CD4-positive, alpha-beta T cell treated with Interleukin-4 for 4 hours (primary cell): ENCODE measurements around the gene ZFHX3.
"Not testable (repeated sequence)": the region's sequence is repeated elsewhere in the genome, so short reads cannot be mapped to it uniquely, and the experiment has no call there.

Experiments used
- DNase-seq: peaks from one replicate; pipeline ENCODE4 v3.0.0-alpha.2; 2020

Gene ZFHX3

DNA sequence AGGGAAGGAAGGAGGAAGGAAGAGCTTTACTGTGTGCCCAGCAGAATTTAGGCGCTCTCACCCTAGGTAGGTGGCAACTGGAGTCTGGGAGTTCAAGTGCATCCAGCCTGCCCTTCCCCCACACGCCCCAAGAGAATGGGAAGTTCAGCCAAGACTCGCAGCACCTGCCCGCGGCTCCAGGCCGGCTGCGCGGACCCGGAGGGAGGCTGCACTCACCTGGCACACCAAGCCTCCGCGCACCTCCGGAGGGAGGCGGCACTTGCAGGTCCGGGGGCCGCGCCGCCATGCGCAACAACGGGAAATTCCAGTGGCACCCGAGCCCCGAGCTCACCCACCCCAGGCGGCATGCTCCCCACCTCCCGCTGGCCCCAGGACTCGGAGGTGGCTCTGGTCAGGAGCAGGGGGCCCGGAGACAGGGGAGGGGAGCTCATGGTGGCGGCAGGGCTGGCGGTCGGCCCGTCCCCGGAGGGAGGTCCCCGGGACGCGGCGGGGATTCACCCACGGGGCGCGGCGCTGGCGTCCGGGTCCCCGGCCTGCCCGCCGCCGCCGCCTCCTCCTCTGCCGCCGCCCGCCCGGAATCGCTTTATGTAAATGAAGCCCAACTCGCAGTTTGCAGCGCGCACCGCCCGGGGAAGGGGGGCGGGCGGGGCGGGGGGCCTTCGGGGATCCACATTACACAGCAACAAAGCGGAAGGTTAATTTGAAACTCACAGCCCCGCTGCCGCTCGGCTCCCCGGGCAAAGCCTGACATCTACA is at the start of gene ZFHX3:
Gene ZFHX3, minus strand, starts transcription at position 593 of the 756 bp plus-strand sequence. CDS start 87,983 bp downstream, outside the sequence.
- DNase-seq, result no peak

- DNase-seq, result no peak
Observed at GRCh38 chr16:73096510-73096909, 48.6 kb upstream of the ZFHX3 start.

DNA sequence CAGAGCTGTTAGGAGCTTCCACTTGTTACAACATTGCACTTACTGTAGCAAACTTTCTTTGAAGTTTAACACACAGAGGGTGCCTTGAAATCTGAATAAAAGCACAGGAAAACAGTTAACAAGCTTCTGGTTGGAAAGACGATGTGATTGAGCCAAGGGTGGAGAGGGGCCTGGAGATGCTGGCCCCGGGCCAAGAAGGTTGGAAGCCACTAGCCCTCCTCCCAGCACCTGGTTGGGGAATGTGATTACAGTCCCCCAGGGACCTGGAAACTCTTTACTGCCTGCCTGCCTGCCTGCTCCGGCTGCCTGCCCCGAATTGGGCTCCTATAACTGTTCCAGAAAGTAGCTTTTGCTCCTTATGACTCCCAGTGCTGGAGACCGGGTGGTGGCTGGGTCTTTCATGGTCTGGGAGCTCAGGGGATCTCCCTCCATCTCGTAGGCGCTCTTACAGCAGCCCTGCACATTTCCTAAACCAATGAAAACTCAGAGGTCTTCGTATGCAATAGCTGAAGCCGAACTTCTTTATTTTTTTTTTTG is 48.0 kb upstream of the ZFHX3 start:
- DNase-seq, result no peak

GRCh38 chr16:73095142-73095820 is 47.4 kb upstream of the ZFHX3 start:
- DNase-seq, result no peak

DNA sequence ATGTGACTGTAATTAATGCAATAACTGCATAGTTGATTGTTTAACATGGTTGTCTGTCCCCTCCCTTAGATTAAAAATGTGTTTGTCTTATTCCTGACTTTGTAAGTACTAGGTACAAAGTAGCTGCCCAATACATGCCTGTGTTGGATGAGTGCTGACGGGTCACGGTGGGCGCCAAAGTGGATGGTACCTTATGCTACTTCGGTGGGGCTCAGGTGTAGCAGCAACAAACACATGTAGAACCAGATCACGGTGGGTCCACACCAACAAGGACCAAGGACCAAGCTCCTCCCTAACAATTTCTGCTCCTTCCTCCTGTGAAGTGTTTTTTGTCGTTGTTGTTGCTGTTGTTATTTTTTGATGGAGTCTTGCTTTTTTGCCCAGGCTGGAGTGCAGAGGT is 46.4 kb upstream of the ZFHX3 start:
- no peak for DNase-seq

DNA sequence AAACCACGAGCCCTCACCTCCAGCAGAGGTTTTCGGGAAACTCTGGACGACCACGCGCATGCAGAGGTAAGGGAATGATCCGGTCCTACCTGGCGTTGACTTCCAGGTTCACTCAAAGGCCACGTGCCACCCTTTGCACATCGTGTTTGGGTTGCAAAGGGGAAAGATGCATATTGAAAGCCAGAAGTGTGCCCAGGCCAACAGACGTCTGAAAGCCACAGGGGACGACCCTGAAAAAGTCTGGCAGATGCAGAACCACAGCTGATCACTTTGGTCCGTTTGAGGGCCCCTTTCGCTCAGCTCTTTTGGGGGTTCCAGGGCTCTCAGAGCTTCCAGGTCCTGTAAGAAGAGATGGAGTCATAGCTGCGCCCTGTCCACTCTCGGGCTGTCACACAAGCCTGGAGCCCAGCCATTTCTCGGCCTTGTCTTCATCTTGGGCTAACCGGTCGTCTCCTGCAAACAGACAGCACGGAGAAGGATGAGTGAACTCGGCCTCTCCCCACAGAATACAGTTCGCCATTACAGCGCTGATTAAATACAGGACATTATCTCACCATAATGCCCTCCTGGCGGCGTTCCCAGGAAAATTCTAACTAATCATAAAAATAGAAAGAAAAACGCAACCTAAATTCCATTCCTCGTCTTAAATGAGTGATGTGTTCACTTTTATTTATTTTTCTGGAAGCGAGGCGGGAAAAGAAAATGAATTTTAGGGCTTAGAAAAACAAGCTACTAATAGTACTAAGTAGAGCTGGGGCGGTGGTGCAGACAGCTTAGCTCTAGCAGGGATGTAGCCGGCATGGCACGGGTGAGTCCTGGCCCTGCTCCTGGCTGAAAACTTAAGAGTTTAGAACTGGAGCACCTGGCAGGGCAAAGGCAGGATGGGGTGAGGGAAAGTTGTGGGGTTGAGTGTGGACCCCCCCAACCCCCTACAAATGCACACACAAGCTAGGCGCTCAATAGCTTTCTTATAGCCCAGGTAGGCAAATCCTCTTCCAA is 45.5 kb upstream of the ZFHX3 start:
- DNase-seq, result no peak

GRCh38 chr16:73092236-73092781 is 44.4 kb upstream of the ZFHX3 start:
- DNase-seq, result no peak

- no peak for DNase-seq
Observed at GRCh38 chr16:73091174-73091573, 43.2 kb upstream of the ZFHX3 start.

- DNase-seq, result no peak
Observed at GRCh38 chr16:73089420-73089819, 41.5 kb upstream of the ZFHX3 start.

DNA sequence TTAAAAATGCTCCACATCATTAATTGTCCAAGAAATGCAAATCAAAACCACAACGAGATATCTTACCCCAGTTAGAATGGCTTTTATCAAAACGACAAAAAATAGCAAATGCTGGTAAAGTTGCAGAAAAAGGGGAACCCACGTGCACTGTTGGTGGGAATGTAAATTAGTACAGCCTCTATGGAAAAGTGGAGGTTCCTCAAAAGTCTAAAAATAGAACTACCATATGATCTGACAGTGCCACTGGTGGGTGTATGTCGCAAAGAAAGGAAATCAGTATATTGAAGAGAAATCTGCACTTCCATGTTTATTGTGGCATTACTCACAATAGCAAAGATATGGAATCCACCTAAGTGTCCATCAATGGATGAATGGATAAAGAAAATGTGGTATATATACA is 38.2 kb upstream of the ZFHX3 start:
- peak; percentile 9 for DNase-seq

GRCh38 chr16:73083271-73083670 is 35.3 kb upstream of the ZFHX3 start:
- no peak for DNase-seq

DNA sequence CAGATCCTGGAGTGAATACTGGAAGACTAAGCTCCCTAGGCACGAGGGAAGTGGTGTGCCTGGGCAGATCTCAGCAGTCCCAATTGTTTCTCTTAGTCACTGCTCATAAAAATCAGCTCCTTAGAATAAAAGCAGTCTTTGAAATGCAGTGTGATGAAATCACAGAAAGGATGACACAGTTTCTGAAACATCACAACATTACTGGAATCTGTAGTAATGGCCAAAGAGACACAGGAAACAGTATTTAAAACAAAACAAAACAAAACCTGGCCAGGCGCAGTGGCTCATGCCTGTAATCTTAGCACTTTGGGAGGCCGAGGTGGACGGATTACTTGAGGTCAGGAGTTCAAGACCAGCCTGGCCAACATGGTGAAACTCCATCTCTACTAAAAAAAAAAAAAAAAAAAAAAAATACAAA is 34.7 kb upstream of the ZFHX3 start:
- not testable (repeated sequence) for DNase-seq

- no peak for DNase-seq
Observed at GRCh38 chr16:73080931-73081330, 33.0 kb upstream of the ZFHX3 start.

DNA sequence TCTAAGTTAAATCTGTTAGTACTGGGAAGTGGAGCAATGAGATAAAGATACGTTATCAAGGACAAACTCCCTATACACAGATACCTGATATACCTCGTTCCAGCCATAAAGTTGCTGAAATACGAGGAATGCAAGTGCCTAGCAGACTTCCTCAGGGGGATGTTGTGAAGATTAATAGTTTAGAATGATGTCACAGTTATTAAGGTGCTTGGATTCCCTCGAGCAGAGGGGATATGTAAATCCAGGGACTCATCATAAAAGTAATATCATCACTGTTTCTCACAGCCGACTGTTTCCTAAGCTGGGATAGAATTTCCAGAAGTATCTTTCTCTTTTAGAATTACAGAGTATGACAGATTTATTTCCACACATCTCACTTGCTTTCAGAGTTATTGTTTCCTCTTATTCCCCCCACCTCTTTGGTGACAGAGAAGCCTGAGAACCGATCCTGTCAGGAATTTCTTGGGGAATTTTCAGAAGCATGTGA is 28.4 kb upstream of the ZFHX3 start:
- DNase-seq, result no peak

GRCh38 chr16:73074382-73074781 is 26.5 kb upstream of the ZFHX3 start:
- DNase-seq, result no peak

GRCh38 chr16:73072051-73072450 is 24.1 kb upstream of the ZFHX3 start:
- DNase-seq, result not testable (repeated sequence)

DNA sequence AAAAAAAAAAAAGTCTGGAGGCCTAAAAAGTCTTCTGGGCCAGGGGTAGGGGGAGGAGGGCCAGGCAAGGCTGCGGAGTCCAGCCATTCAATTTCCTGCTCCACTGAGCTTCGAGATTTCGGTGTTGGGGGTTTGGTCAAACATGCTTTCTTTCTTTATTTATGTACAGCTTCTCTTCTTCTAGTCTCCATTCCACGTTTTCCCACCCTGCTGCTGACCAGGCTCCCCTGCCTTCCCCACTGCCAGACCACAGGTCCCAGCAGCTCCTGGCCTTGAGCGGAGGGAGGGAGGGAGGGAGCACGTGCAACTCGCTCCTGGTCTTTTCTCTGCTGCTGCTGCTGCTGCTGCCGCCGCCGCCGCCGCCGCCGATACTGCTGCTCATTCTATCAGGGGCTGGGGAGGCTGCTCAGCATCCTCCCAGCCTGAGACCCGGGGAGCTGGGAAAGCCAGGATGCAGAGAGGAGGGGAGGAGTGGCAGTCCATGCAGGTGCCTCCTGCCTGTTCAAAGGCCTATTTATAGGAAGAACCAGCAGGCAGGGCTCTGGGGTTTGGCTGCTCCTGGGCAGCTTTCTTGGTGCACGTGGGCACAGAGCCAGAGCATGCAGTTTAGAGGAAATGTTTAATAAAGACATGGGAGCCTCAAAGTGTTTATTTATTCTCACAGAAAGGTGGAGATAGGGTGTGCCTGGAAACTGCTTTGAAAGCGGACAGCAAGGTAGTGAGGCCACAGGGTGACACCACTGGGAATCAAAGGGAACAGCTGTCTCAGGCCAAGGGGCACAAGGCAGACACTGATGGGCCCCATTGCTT is 23.4 kb upstream of the ZFHX3 start:
- DNase-seq, result no peak

DNA sequence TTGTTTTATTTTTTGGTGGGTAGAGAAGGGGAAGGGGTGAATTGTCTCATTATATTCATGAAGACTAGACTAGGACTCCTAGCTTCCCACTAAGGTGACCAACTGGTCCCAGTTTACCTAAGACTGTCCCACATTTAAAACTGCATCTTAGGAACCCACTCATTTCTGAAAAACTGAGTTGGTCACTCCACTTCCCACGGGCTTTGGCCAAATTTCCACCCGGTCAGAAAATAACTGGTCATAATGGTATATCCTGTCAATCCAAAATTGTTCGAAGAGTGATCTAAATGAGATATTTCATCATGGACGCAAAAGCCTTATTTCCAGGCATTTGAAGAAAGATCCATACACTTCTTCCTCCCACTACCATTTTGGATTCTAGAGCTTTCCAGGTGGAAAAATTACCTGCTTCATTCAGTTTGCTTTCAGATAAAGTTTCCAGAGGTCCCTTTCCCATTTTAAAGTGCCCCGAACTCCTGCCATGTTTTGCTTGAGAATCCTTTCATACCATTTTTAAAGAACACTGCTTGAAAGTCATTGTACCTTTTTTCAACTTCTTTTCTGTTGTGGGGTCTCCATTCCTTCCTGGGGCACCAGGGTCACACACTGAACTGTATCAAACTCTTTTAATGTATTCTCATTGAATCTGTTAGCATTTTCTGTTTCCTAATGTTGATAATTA is 21.8 kb upstream of the ZFHX3 start:
- no peak for DNase-seq

DNA sequence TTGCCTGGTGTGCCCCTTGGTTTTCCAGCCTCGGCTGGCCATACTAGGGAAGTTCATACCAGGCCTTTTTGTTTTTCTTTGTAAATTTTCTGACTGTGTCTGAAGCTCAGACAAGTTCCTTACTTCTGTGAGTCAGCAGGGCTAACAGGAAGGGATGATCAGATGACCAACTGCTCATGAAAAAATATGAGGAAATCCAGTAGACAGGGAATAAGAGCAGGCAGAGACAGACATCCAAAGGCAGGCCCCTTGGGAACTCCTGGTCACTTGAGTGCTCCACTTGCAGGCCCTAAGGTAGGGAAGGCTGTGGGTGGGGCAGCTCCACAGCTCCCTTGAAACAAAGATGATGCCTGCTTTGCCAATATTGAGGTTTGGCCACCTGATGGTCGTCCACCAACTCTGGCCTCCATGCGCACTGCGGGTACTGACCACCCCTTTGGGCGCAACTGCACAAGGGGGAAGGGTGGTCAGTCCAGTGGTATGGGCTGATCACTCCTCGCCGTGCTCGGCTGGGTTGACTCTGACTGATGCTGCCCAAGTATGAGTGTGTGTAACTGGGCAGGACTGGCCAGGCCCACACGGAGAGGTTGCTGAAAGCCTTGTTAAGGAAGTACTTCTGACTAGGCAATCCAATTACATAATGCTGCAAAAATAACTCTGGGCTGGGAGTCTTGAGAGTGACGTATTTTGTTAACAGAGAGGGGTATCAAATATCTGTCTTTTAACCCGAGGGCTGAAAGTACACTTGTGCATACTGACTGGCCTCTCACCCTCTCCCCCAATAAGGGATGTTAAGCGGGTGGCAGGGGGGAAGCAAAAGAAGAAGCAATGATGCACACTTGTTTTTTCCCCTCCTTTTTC is 20.8 kb upstream of the ZFHX3 start:
- no peak for DNase-seq
